GM23248 (cell line): ENCODE data around the gene EPHA1.

Experiments used
- EZH2 ChIP-seq: fragments of 200-600 bp; sonication (generic); IDR thresholded peaks from 2 replicates; pipeline ENCODE4 v1.6.1; 2018; ENCODE audit warnings: antibody characterized with exemption, mild to moderate bottlenecking; ENCODE audit not compliant: insufficient read depth, poor library complexity, severe bottlenecking
- EZH2phosphoT487 ChIP-seq: fragments of 200-600 bp; sonication (generic); IDR thresholded peaks from 2 replicates; pipeline ENCODE4 v1.6.1; 2018; ENCODE audit warnings: antibody characterized with exemption, moderate library complexity, mild to moderate bottlenecking, low read depth; ENCODE audit not compliant: insufficient read depth

GRCh38 chr7:143435266-143435665 lies 26.6 kb upstream of the EPHA1 start:
- TF ChIP-seq EZH2 (no peak), EZH2phosphoT487 (no peak)
